ENCODE measurements around the gene LIPT2.

GRCh38 chr11:74519710-74520109 is 26.2 kb upstream of the LIPT2 start:
- TF ChIP-seq CTCF (IDR thresholded peaks at IDR 0.05) (no peak), EZH2 (IDR thresholded peaks at IDR 0.05; ENCODE audit: borderline replicate concordance, insufficient read depth, low read depth, low read length, poor library complexity, severe bottlenecking) (no peak)
